ENCODE results near the gene LSR. TPM values are rescaled to one million over a fixed set of nuclear protein-coding genes. Genes with fewer than 3 reads are reported as not detected.

Gene LSR
- total RNA-seq, 3 donors from 2014 or later (not counting 1 experiment from before 2014, with no cell fraction given), result 3.4 to 6.9 (median 6.7) TPM

DNA sequence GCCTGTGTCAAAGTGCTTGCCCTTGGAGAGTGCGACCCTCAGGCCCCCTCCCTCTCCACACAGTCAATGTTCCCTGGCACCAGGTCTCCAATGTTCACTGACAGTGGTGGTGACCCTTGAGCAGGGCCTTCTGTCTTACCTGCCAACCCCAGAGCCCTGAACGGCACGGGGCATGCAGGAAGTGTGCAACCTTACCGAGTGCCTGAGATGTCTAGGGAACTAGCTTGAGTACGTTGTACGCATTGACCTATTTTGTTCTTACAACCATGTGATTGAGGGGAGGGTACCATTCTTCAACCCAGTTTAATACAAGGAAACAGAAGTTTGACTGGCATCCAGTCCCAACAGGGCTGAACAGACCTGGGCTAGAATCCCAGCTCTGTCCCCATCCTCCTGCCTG, 56.4 kb downstream of the LSR start:
- Mint-ChIP-seq H3K27ac (no peak overlapping the region), H3K36me3 (no peaks in the 10 kb centered on the region), H3K27me3 (ENCODE audit: low read depth in 2 of 2) (peaks cover 0 to 2% of the 10 kb centered on the region in 2 donors), H3K4me1 (no peaks in the 10 kb centered on the region), H3K9me3 (no peaks in the 10 kb centered on the region), H3K4me3 (no peak overlapping the region)
- DNase-seq (no peak), ATAC-seq (no peak)
- H3K4me1 ChIP-seq (ENCODE audit: control insufficient read depth, insufficient read depth, low read length), result no peaks in the 10 kb centered on the region
- H3K36me3 ChIP-seq (ENCODE audit: control insufficient read depth, insufficient read depth, low read length), result no peaks in the 10 kb centered on the region
- WGBS (ENCODE audit: insufficient coverage), result 37% methylated on average over 6 of the region's 6 CpGs
- H3K27me3 ChIP-seq (ENCODE audit: control insufficient read depth, insufficient read depth, low read length), result no peaks in the 10 kb centered on the region
- TF ChIP-seq CTCF (IDR thresholded peaks at IDR 0.05), result no peak
- no peaks in the 10 kb centered on the region for H3K9me3 ChIP-seq (ENCODE audit: control insufficient read depth, insufficient read depth, low read length)
- H3K4me3 ChIP-seq (ENCODE audit: low read length), result no peak overlapping the region
- intact Hi-C loops (cut with micrococcal nuclease), result no loop called here
- H3K27ac ChIP-seq (ENCODE audit: low read length), result no peak overlapping the region

- no peak for ATAC-seq
- Mint-ChIP-seq H3K27ac (no peak overlapping the region), H3K9me3 (no peaks in the 10 kb centered on the region), H3K27me3 (ENCODE audit: low read depth in 2 of 2) (peaks cover 0 to 2% of the 10 kb centered on the region in 2 donors), H3K4me1 (no peaks in the 10 kb centered on the region), H3K4me3 (no peak overlapping the region), H3K36me3 (no peaks in the 10 kb centered on the region)
- Histone ChIP-seq H3K27me3 (ENCODE audit: control insufficient read depth, insufficient read depth, low read length) (no peaks in the 10 kb centered on the region), H3K4me3 (ENCODE audit: low read length) (no peak overlapping the region), H3K36me3 (ENCODE audit: control insufficient read depth, insufficient read depth, low read length) (no peaks in the 10 kb centered on the region), H3K9me3 (ENCODE audit: control insufficient read depth, insufficient read depth, low read length) (no peaks in the 10 kb centered on the region), H3K27ac (ENCODE audit: low read length) (no peak overlapping the region), H3K4me1 (ENCODE audit: control insufficient read depth, insufficient read depth, low read length) (no peaks in the 10 kb centered on the region)
- intact Hi-C loops (cut with micrococcal nuclease), result no loop called here
- WGBS (ENCODE audit: insufficient coverage), result 94% methylated on average over 20 of the region's 20 CpGs
- no peak for DNase-seq
- no peak for TF ChIP-seq CTCF (IDR thresholded peaks at IDR 0.05)
Observed at GRCh38 chr19:35306473-35307246, 57.9 kb downstream of the LSR start.

DNA sequence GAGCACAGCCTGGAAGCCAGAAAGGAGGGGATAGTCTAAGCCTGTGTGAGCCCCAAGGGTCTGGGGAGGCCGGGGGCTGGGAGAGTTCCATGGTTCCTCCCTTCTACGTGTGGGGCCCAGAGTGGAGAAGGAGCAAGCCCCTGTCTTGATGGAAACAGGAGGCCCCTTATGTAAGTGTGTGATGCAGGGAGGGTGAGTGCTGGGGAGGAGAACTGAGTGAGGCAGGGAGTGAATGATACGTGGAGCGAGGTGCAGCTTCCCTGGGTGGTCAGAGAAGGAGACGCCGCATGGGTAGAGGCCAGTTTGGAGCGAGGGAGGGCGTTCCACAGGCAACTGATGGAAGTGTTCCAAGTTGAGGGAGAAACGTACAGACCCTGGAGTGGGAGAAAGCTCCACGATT, 59.1 kb downstream of the LSR start:
- Mint-ChIP-seq H3K27ac (no peak overlapping the region), H3K27me3 (ENCODE audit: low read depth in 2 of 2) (peaks cover 0 to 2% of the 10 kb centered on the region in 2 donors), H3K4me1 (no peaks in the 10 kb centered on the region), H3K9me3 (no peaks in the 10 kb centered on the region), H3K4me3 (no peak overlapping the region), H3K36me3 (no peaks in the 10 kb centered on the region)
- no peak overlapping the region for H3K4me3 ChIP-seq (ENCODE audit: low read length)
- intact Hi-C loops (cut with micrococcal nuclease), result no loop called here
- no peaks in the 10 kb centered on the region for H3K36me3 ChIP-seq (ENCODE audit: control insufficient read depth, insufficient read depth, low read length)
- 81% methylated on average over 10 of the region's 10 CpGs for WGBS (ENCODE audit: insufficient coverage)
- H3K4me1 ChIP-seq (ENCODE audit: control insufficient read depth, insufficient read depth, low read length), result peaks cover under 1% of the 10 kb centered on the region
- no peaks in the 10 kb centered on the region for H3K27me3 ChIP-seq (ENCODE audit: control insufficient read depth, insufficient read depth, low read length)
- no peak for ATAC-seq
- H3K9me3 ChIP-seq (ENCODE audit: control insufficient read depth, insufficient read depth, low read length), result no peaks in the 10 kb centered on the region
- H3K27ac ChIP-seq (ENCODE audit: low read length), result no peak overlapping the region
- no peak for TF ChIP-seq CTCF (IDR thresholded peaks at IDR 0.05)
- DNase-seq, result no peak

GRCh38 chr19:35308910-35309309, 60.1 kb downstream of the LSR start:
- 88% methylated on average over 7 of the region's 7 CpGs for WGBS (ENCODE audit: insufficient coverage)

More at GRCh38 chr19:35308910-35309309, 60.1 kb downstream of the LSR start:
- intact Hi-C loops (cut with micrococcal nuclease), result no loop called here
- Mint-ChIP-seq H3K4me1 (no peaks in the 10 kb centered on the region), H3K27ac (no peak overlapping the region), H3K36me3 (no peaks in the 10 kb centered on the region), H3K4me3 (no peak overlapping the region), H3K27me3 (ENCODE audit: low read depth in 2 of 2) (peaks cover 0 to 5% of the 10 kb centered on the region in 2 donors), H3K9me3 (no peaks in the 10 kb centered on the region)
- no peaks in the 10 kb centered on the region for H3K9me3 ChIP-seq (ENCODE audit: control insufficient read depth, insufficient read depth, low read length)
- no peaks in the 10 kb centered on the region for H3K27me3 ChIP-seq (ENCODE audit: control insufficient read depth, insufficient read depth, low read length)
- no peak for ATAC-seq
- no peak overlapping the region for H3K27ac ChIP-seq (ENCODE audit: low read length)
- no peak for DNase-seq
- no peak for TF ChIP-seq CTCF (IDR thresholded peaks at IDR 0.05)
- H3K4me3 ChIP-seq (ENCODE audit: low read length), result no peak overlapping the region
- no peaks in the 10 kb centered on the region for H3K36me3 ChIP-seq (ENCODE audit: control insufficient read depth, insufficient read depth, low read length)
- H3K4me1 ChIP-seq (ENCODE audit: control insufficient read depth, insufficient read depth, low read length), result peaks cover 9% of the 10 kb centered on the region

Measured in natural killer cell (primary cell).